DMS79 (cell line): ENCODE measurements around the gene SRPRA.
"Not testable (repeated sequence)": the region's sequence is repeated elsewhere in the genome, so short reads cannot be mapped to it uniquely, and the experiment has no call there.

Experiments used
- DNase-seq: peaks from one replicate; lab custom pipeline; 2025; lab: John Stamatoyannopoulos, UW

SRPRA gene

DNA sequence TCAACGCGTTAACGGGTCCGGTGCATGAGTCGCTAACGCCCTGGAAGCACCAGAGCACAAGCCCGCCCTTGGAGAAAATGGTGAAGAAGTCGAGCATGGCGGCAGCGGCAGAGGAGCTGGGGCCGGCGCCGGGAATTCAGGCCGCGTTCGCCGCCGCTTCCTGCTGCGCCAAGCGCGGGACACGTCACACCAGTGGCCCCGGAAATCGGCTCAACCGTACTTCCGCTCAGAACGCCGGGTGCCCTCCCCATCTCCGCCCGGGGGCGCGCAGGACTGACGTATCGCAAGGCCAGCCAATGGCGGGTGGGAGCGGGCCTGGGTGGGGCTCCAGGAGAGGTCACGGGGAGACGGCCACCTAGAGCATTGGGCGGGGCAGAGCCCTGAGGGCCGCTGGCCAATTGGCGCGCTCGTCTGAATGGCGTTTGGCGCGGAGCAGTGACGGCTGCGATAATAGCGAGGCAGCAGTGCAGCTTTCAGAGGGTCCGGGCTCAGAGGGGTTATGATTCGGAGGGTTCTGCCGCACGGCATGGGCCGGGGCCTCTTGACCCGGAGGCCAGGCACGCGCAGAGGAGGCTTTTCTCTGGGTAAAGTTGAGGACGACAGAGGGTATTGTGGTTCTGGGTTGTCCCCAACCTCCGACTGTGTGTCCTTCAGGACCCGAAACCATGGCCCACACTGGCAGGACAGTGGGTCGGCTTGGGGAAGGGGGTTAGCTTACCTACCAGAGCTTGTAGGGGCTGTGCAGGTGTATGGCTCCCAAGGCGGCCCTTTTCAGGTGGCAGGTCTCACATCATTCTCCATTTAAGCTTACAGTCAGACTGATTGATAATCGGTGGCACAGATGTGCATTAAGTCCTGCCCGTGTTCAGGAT lies at the start of gene SRPRA, which contains the start of gene FOXRED1:
Gene SRPRA (minus strand): TSS at position 188 of the 872 bp plus-strand sequence. CDS start 91 bp downstream, at position 97.
Gene FOXRED1 (plus strand): TSS at position 447 of the 872 bp plus-strand sequence. CDS start 53 bp downstream, at position 500.
- DNase-seq: peak; percentile 99

GRCh38 chr11:126317756-126318573 lies 49.3 kb upstream of the SRPRA start:
- peak; percentile 90 for DNase-seq

GRCh38 chr11:126317432-126317755 lies 48.7 kb upstream of the SRPRA start:
- no peak for DNase-seq

DNA sequence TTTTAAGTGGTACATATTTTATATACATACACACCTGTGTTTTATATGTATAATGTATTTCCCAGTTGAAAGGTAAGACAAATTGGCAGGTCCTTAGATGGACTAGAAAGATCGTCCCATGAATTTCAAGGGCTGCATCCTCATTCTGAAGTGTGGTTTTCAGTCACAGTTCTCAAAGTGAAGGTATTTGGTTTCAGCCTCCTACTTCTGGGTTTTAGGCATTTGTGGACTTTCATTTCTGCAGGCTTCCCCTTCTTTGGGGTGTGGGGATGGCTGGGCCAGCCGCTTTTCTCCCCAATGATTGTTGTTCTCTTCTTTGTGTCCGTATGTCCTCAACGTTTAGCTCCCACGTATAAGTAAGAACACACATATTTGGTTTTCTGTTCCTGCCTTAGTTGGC lies 45.1 kb upstream of the SRPRA start:
- DNase-seq: no peak

GRCh38 chr11:126312961-126313360 lies 44.3 kb upstream of the SRPRA start:
- DNase-seq: no peak

GRCh38 chr11:126311401-126312291 lies 43.0 kb upstream of the SRPRA start:
- no peak for DNase-seq

DNA sequence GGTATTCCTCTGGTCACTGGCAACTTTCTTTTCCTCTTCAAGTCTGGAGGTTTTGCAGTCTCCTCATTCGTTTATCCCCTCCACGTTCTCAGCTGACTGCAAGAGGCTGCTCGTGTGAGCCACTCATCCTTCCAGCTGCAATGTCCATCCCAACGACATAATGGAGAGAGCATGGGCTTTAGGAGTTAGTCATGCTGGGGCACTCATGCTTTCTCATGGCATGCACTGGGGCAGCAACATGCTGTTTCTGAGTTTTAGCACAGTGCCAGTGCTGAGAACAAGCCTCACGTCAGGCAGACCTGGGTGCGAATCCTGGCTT lies 42.3 kb upstream of the SRPRA start:
- no peak for DNase-seq

DNA sequence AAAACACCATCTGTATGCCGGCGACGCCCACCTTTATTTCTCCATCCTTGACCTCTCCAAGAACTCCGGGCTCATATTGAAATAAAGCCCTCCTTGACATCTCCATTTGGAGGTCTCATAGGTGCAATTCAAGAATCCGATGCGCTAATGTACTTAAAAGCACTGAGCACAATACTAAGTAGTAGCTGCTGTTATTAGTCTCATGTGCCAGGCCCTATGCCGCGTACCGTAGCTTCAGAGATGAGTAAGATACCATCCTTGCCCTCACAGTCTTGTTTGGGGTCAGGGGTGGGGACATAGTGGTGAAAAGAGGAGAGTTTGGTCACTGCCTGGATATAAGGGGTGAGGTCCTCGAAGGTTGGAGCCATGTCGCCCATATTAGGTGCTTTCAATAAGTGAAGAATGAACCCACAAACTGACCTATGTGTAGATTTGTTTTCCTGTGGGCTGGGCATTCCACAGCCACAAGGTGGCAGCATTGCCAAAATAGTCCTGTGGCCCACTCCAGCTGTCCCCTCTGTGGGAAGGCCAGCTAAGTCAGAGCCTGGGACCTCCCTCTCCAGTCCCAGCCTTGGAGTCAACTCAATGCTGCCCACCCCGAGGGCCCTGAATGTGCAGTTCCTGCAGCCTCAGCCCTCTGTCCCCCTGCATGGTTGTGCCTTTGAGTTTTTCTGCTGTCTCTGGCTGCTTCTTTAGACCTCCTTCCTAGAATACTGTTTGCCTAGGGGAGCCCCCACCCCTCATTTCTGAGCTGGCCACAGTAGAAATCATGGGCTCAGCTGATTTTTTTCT lies 41.7 kb upstream of the SRPRA start:
- peak; percentile 38 for DNase-seq

- not testable (repeated sequence) for DNase-seq
Measured at GRCh38 chr11:126308771-126309170, 40.1 kb upstream of the SRPRA start.

GRCh38 chr11:126308271-126308671 lies 39.6 kb upstream of the SRPRA start:
- no peak for DNase-seq

- no peak for DNase-seq
Measured at GRCh38 chr11:126307706-126308105, 39.0 kb upstream of the SRPRA start.

- no peak for DNase-seq
Measured at GRCh38 chr11:126305699-126306098, 37.0 kb upstream of the SRPRA start.

GRCh38 chr11:126304457-126305075 lies 35.9 kb upstream of the SRPRA start:
- DNase-seq: peak; percentile 47

DNA sequence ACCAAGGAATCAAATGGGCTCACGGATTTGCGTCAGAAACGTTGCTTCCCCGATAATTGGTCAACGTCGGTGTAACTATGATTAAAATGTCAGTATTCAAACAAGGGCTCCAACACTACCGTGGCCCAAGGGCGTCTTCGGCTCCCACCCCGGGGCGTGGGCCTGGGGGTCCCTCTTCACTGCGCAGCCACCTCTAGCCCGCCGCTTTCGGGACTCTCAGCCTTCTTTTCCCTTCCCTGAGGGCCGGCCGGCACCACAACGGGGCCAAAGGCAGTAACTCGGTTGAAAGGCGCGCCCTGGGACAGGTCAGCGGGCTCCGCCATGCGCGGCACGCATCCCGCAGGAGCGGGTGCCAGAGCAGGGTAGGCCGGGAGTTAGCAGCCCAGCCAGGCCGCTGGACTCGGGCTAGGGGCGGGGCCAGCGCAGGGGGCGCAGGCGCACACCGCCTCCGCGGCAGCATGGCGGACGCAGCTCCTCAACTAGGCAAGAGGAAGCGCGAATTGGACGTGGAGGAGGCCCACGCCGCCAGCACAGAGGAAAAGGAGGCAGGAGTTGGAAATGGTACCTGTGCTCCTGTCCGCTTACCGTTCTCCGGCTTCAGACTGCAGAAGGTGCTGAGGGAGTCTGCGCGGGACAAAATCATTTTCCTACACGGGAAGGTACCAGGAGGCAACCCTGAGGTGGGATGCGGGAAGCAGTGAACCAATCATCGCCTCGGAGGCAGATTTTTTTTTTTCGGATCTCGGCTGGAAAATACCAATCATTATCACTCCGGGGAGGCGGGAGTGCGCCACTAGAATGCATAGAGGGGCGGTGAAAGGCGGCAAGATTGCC lies 35.1 kb upstream of the SRPRA start, which contains the start of gene DCPS:
Gene DCPS (plus strand): TSS at position 438 of the 834 bp plus-strand sequence. CDS start 21 bp downstream, at position 459.
- DNase-seq: peak; percentile 94

GRCh38 chr11:126297004-126297403 lies 28.3 kb upstream of the SRPRA start:
- DNase-seq: no peak

DNA sequence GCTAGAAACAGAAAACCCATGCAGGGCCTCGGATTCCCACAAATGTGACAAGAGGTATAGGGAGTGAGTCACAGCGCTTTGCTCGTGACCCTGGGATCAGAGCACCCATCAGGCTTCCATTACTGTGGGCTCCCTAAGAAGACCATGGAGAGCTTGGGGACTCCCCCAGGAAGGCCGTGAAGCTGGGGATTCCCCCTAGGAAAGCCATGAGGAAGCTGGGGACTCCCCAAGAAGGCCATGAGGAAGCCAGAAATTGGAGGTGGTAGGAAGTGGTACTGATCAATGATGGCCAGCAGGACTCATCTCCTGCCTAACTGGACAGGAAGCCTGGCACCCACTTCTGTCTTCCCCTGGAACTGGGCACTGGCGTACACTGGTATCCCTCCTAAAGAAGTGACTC lies 25.0 kb upstream of the SRPRA start:
- DNase-seq: no peak

GRCh38 chr11:126290887-126291286 lies 22.2 kb upstream of the SRPRA start:
- DNase-seq: no peak

- DNase-seq: no peak
Measured at GRCh38 chr11:126288237-126288636, 19.5 kb upstream of the SRPRA start.

- DNase-seq: peak; percentile 83
Measured at GRCh38 chr11:126284829-126285228, 16.1 kb upstream of the SRPRA start.
